AG09309 (cell line): Measurements from ENCODE around the gene EXOC3.

ENCODE experiments used
- DNase-seq: peaks from one replicate; pipeline ENCODE4 v3.0.0-alpha.2; 2010; ENCODE audit warnings: low read depth
- H3K4me3 ChIP-seq: 2 replicates; pipeline ENCODE4 v1.5.1; 2011; ENCODE audit warnings: mild to moderate bottlenecking, low read depth, low read length, moderate library complexity; ENCODE audit not compliant: control insufficient read depth
- TF ChIP-seq, protein P1 (sequence below): IDR thresholded peaks from 2 replicates; pipeline ENCODE4 v1.5.1; 2011; ENCODE audit warnings: mild to moderate bottlenecking, low read depth, low read length, inconsistent platforms; ENCODE audit not compliant: insufficient read depth, control insufficient read depth; ENCODE audit errors: missing control alignments

The EXOC3 gene

DNA sequence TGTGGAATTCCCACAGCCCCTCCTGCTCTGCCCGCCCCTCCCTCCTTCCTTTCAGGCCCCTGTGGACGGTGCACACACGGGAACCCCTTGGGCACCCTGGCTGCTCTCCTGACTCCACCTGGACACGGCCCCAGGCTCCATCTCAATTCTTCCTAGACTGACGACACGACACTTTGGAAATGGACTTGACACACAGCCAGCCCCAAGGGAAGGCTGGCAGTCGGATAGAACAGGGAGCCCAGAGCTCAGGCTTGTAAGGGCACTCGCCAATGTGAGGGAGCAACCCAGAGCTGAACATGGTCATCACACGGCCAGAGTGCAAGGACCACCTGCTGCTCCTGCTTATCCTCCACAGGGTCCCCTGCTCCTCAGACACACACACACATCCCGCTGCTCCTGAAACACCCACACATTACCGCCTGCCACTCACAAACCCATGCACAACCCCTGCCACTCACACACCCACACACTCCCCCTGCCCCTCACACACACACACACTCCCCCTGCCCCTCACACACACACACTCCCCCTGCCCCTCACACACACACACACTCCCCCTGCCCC is 72.4 kb downstream of the EXOC3 start:
- TF ChIP-seq, protein P1, sequence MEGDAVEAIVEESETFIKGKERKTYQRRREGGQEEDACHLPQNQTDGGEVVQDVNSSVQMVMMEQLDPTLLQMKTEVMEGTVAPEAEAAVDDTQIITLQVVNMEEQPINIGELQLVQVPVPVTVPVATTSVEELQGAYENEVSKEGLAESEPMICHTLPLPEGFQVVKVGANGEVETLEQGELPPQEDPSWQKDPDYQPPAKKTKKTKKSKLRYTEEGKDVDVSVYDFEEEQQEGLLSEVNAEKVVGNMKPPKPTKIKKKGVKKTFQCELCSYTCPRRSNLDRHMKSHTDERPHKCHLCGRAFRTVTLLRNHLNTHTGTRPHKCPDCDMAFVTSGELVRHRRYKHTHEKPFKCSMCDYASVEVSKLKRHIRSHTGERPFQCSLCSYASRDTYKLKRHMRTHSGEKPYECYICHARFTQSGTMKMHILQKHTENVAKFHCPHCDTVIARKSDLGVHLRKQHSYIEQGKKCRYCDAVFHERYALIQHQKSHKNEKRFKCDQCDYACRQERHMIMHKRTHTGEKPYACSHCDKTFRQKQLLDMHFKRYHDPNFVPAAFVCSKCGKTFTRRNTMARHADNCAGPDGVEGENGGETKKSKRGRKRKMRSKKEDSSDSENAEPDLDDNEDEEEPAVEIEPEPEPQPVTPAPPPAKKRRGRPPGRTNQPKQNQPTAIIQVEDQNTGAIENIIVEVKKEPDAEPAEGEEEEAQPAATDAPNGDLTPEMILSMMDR, result no peak
- H3K4me3 ChIP-seq, result no peak overlapping the region
- no peak for DNase-seq

DNA sequence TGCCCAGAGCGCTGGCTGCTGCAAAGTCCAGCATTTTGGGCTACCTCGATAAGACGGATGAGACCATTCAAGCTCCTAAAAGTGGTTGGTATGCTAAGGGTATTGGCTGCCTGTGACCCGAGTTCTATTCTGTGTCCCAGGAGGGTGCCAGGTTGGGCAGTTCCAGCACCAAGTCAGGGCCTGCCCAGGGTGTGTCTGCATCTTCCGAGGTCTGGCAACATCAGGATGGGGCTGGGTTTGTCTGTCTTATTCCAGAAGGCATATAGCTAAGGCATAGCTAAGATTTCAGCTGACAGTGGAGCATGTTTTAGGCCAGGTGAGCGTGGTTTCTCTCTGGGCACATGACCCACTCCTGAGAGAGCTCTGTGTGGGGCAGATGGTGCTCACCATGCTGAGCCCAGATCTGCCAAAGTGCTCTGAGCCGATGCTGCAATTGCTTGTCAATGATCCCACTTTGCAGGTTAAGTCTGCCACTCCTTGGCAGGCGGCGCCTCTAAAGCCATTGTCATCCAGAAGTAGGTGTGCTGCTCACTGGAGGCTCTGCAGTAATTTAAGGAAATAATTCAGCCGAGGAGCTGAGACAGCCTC is 73.5 kb downstream of the EXOC3 start:
- TF ChIP-seq, protein P1, result no peak
- H3K4me3 ChIP-seq, result no peak overlapping the region

More for the DNA sequence above, 73.5 kb downstream of the EXOC3 start:
- DNase-seq, result no peak
